ENCODE results near the gene NCOA7. TPM values are rescaled to one million over a fixed set of nuclear protein-coding genes. Genes with fewer than 3 reads are reported as not detected.
"Not testable (repeated sequence)": the region's sequence is repeated elsewhere in the genome, so short reads cannot be mapped to it uniquely, and the experiment has no call there.

NCOA7 gene
- total RNA-seq, 4 donors from 2014 or later: 17.9 to 72.8 (median 40.6) TPM

DNA sequence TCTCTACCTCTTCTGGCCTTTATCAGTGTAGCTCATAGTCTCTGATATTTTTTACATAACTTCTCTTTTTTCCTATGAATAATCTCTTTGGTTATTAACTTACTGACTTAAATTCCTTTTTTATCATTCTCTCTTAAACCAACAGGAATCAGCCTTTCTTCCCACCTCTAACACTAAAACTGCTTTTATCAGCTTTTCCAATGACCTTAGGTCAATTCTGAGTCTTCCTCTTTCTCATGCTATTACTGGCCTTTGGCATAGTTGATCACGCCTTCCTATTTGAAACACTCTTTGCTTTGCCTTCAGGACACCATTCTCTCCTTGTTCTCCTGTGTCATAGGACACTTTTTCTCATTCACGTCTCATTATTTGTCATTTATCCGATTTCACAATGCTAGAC lies 157.7 kb downstream of the NCOA7 start:
- no peak overlapping the region for H3K4me3 ChIP-seq
- no peak for DNase-seq
- H3K27ac ChIP-seq: no peak overlapping the region
- intact Hi-C loops (cut with DNase I; ENCODE audit: low total_unique reads): no loop called here
- TF ChIP-seq POLR2A (IDR thresholded peaks at IDR 0.05): no peak
- TF ChIP-seq, protein P1, sequence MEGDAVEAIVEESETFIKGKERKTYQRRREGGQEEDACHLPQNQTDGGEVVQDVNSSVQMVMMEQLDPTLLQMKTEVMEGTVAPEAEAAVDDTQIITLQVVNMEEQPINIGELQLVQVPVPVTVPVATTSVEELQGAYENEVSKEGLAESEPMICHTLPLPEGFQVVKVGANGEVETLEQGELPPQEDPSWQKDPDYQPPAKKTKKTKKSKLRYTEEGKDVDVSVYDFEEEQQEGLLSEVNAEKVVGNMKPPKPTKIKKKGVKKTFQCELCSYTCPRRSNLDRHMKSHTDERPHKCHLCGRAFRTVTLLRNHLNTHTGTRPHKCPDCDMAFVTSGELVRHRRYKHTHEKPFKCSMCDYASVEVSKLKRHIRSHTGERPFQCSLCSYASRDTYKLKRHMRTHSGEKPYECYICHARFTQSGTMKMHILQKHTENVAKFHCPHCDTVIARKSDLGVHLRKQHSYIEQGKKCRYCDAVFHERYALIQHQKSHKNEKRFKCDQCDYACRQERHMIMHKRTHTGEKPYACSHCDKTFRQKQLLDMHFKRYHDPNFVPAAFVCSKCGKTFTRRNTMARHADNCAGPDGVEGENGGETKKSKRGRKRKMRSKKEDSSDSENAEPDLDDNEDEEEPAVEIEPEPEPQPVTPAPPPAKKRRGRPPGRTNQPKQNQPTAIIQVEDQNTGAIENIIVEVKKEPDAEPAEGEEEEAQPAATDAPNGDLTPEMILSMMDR (IDR thresholded peaks at IDR 0.05): no peak
- no peaks in the 10 kb centered on the region for H3K27me3 ChIP-seq
- no peaks in the 10 kb centered on the region for H3K4me1 ChIP-seq
- H3K9me3 ChIP-seq: no peaks in the 10 kb centered on the region
- H3K36me3 ChIP-seq: no peaks in the 10 kb centered on the region

DNA sequence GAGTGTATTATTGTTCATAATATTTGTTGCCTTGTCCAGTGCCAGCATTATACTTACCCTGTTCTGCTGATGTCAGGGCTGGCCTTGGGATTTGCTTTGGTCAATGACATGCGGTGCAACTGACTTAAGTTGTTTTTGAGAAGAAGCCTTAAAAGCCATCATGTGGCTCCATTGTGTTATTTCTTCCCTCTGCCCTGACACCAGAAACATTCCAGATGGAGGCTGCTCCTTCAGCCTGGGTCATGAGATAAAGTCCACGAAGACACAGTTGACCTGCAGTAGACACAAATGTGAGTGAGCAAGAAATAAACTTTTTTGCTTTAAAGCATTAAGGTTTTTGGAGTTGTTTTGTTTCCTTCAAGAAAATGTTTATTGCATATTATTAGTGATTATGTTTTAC lies 158.3 kb downstream of the NCOA7 start:
- H3K9me3 ChIP-seq: no peaks in the 10 kb centered on the region
- H3K36me3 ChIP-seq: no peaks in the 10 kb centered on the region
- DNase-seq: no peak
- no peak overlapping the region for H3K27ac ChIP-seq
- no peak overlapping the region for H3K4me3 ChIP-seq
- TF ChIP-seq, protein P1 (IDR thresholded peaks at IDR 0.05): no peak
- TF ChIP-seq POLR2A (IDR thresholded peaks at IDR 0.05): no peak
- H3K4me1 ChIP-seq: no peaks in the 10 kb centered on the region
- H3K27me3 ChIP-seq: no peaks in the 10 kb centered on the region
- intact Hi-C loops (cut with DNase I; ENCODE audit: low total_unique reads): no loop called here

- Histone ChIP-seq H3K36me3 (no peaks in the 10 kb centered on the region), H3K4me1 (no peaks in the 10 kb centered on the region), H3K4me3 (no peak overlapping the region), H3K9me3 (no peaks in the 10 kb centered on the region), H3K27me3 (no peaks in the 10 kb centered on the region), H3K27ac (no peak overlapping the region)
- no peak for TF ChIP-seq POLR2A (IDR thresholded peaks at IDR 0.05)
- TF ChIP-seq, protein P1 (IDR thresholded peaks at IDR 0.05): no peak
- intact Hi-C loops (cut with DNase I; ENCODE audit: low total_unique reads): no loop called here
- no peak for DNase-seq
Measured at GRCh38 chr6:125950293-125950692, 159.5 kb downstream of the NCOA7 start.

GRCh38 chr6:125950716-125951115 lies 160.0 kb downstream of the NCOA7 start:
- DNase-seq; H3K27me3 ChIP-seq; H3K36me3 ChIP-seq; H3K27ac ChIP-seq; H3K9me3 ChIP-seq; H3K4me1 ChIP-seq; H3K4me3 ChIP-seq; intact Hi-C loops (cut with DNase I; ENCODE audit: low total_unique reads): not testable (repeated sequence)

DNA sequence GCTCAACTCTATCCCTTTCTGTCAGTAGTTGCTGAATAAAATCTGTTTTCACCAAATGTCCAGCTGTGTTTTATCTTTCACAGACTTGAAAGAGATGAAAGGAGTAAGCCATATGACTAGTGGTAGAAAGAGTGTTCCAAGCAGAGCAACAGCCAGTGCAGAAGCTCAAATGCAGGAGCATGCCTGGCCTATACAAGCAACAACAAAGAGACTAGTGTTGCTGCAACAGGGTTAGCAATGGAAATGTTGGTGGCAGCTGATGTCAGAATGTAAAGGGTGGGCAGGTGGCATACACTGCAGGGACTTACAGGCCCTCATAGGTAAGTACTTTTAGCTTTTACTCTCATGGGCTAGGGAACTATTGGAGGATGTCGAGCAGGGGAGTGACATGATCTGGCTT lies 160.6 kb downstream of the NCOA7 start:
- Histone ChIP-seq H3K9me3 (no peaks in the 10 kb centered on the region), H3K36me3 (no peaks in the 10 kb centered on the region), H3K4me1 (no peaks in the 10 kb centered on the region), H3K27ac (no peak overlapping the region), H3K4me3 (no peak overlapping the region), H3K27me3 (no peaks in the 10 kb centered on the region)
- TF ChIP-seq, protein P1 (IDR thresholded peaks at IDR 0.05): no peak
- TF ChIP-seq POLR2A (IDR thresholded peaks at IDR 0.05): no peak
- intact Hi-C loops (cut with DNase I; ENCODE audit: low total_unique reads): no loop called here
- no peak for DNase-seq
